Large intestine (tissue), 3 donors: Measurements from ENCODE around the gene GCN1. TPM values are rescaled to one million over a fixed set of nuclear protein-coding genes. Genes with fewer than 3 reads are reported as not detected.
"Not testable (repeated sequence)": the region's sequence is repeated elsewhere in the genome, so short reads cannot be mapped to it uniquely, and the experiment has no call there.

ENCODE experiments used
- DNase-seq, 2 donors: peaks; one replicate each; pipeline versions ENCODE4 v3.0.0 to v3.0.0-alpha.2; 2013
- H3K27ac ChIP-seq: one replicate; pipeline ENCODE4 v1.5.1; 2013; ENCODE audit warnings: low read length
- H3K27me3 ChIP-seq: 2 replicates; pipeline ENCODE4 v1.6.1; 2013; ENCODE audit warnings: low read length; ENCODE audit not compliant: control insufficient read depth, insufficient read depth
- H3K36me3 ChIP-seq: 2 replicates; pipeline ENCODE4 v1.6.1; 2013; ENCODE audit warnings: low read length; ENCODE audit not compliant: control insufficient read depth, insufficient read depth
- H3K4me1 ChIP-seq: one replicate; pipeline ENCODE4 v1.6.1; 2013; ENCODE audit warnings: low read length; ENCODE audit not compliant: control insufficient read depth, insufficient read depth
- H3K4me3 ChIP-seq: one replicate; pipeline ENCODE4 v1.5.1; 2013; ENCODE audit warnings: low read length
- H3K9me3 ChIP-seq: one replicate; pipeline ENCODE4 v1.6.1; 2013; ENCODE audit warnings: mild to moderate bottlenecking, low read depth, low read length, moderate library complexity; ENCODE audit not compliant: control insufficient read depth
- WGBS: methylation state at CpG from one replicate; pipeline ENCODE4 v1.1.5; 2013; ENCODE audit warnings: low lambda C conversion rate; ENCODE audit not compliant: insufficient coverage; 5-methylcytosine and 5-hydroxymethylcytosine counted together
- polyA plus RNA-seq: library from polyadenylated mRNA; unstranded; fragments of 120-200 nt; gene quantifications from one replicate; pipeline ENCODE4 v1.2.1, GENCODE V29; 2013

The GCN1 gene
- polyA plus RNA-seq, 1 donor, result 51.0 TPM

- no peak for DNase-seq
- Histone ChIP-seq H3K4me3 (no peak overlapping the region), H3K9me3 (no peaks in the 10 kb centered on the region), H3K27ac (no peak overlapping the region), H3K27me3 (no peaks in the 10 kb centered on the region), H3K36me3 (peaks cover 74% of the 10 kb centered on the region), H3K4me1 (peaks cover 32% of the 10 kb centered on the region)
- WGBS, result no CpG with 5 or more reads among the region's 13 CpGs
These were observed 27.0 kb upstream of the GCN1 start for GRCh38 chr12:120221576-120221900.

- Histone ChIP-seq H3K36me3 (peaks cover 76% of the 10 kb centered on the region), H3K27me3 (no peaks in the 10 kb centered on the region), H3K4me3 (no peak overlapping the region), H3K27ac (no peak overlapping the region), H3K9me3 (no peaks in the 10 kb centered on the region), H3K4me1 (peaks cover 27% of the 10 kb centered on the region)
- WGBS, result no CpG with 5 or more reads among the region's 10 CpGs
- DNase-seq, result no peak
These were observed 26.5 kb upstream of the GCN1 start for GRCh38 chr12:120220838-120221575.

GRCh38 chr12:120218680-120219606 is 24.4 kb upstream of the GCN1 start:
- Histone ChIP-seq H3K27ac (no peak overlapping the region), H3K27me3 (no peaks in the 10 kb centered on the region), H3K9me3 (no peaks in the 10 kb centered on the region), H3K36me3 (peaks cover 96% of the 10 kb centered on the region), H3K4me1 (peaks cover 6% of the 10 kb centered on the region), H3K4me3 (no peak overlapping the region)
- DNase-seq, result no peak
- WGBS, result no CpG with 5 or more reads among the region's 19 CpGs

GRCh38 chr12:120216742-120217605 is 22.5 kb upstream of the GCN1 start:
- no peaks in the 10 kb centered on the region for H3K27me3 ChIP-seq
- H3K9me3 ChIP-seq, result no peaks in the 10 kb centered on the region
- H3K36me3 ChIP-seq, result peaks cover 98% of the 10 kb centered on the region
- WGBS, result 88% methylated on average over 1 of the region's 32 CpGs
- no peak overlapping the region for H3K27ac ChIP-seq
- no peak for DNase-seq
- no peak overlapping the region for H3K4me3 ChIP-seq
- H3K4me1 ChIP-seq, result no peaks in the 10 kb centered on the region

- H3K27me3 ChIP-seq, result no peaks in the 10 kb centered on the region
- no peaks in the 10 kb centered on the region for H3K4me1 ChIP-seq
- no peak for DNase-seq
- H3K4me3 ChIP-seq, result no peak overlapping the region
- H3K27ac ChIP-seq, result no peak overlapping the region
- H3K36me3 ChIP-seq, result peaks cover 98% of the 10 kb centered on the region
- no peaks in the 10 kb centered on the region for H3K9me3 ChIP-seq
- 96% methylated on average over 3 of the region's 23 CpGs for WGBS
These were observed 21.5 kb upstream of the GCN1 start for GRCh38 chr12:120215766-120216735.

- no peak for DNase-seq
- Histone ChIP-seq H3K9me3 (no peaks in the 10 kb centered on the region), H3K27ac (no peak overlapping the region), H3K27me3 (no peaks in the 10 kb centered on the region), H3K4me3 (no peak overlapping the region), H3K36me3 (peaks cover 98% of the 10 kb centered on the region), H3K4me1 (no peaks in the 10 kb centered on the region)
- WGBS, result no CpG with 5 or more reads among the region's 15 CpGs
These were observed 20.8 kb upstream of the GCN1 start for GRCh38 chr12:120215357-120215735.

- H3K27ac ChIP-seq, result no peak overlapping the region
- no peaks in the 10 kb centered on the region for H3K9me3 ChIP-seq
- no CpG with 5 or more reads among the region's 34 CpGs for WGBS
- DNase-seq, result no peak
- no peak overlapping the region for H3K4me3 ChIP-seq
- no peaks in the 10 kb centered on the region for H3K27me3 ChIP-seq
- H3K4me1 ChIP-seq, result no peaks in the 10 kb centered on the region
- peaks cover 97% of the 10 kb centered on the region for H3K36me3 ChIP-seq
These were observed 20.3 kb upstream of the GCN1 start for GRCh38 chr12:120214626-120215356.

- DNase-seq, result no peak
- no peaks in the 10 kb centered on the region for H3K4me1 ChIP-seq
- no peak overlapping the region for H3K4me3 ChIP-seq
- no CpG with 5 or more reads among the region's 20 CpGs for WGBS
- no peak overlapping the region for H3K27ac ChIP-seq
- no peaks in the 10 kb centered on the region for H3K9me3 ChIP-seq
- peaks cover 87% of the 10 kb centered on the region for H3K36me3 ChIP-seq
- no peaks in the 10 kb centered on the region for H3K27me3 ChIP-seq
These were observed 19.2 kb upstream of the GCN1 start for GRCh38 chr12:120213758-120214157.

GRCh38 chr12:120213182-120213581 is 18.7 kb upstream of the GCN1 start:
- H3K4me1 ChIP-seq, H3K9me3 ChIP-seq, H3K27me3 ChIP-seq, H3K4me3 ChIP-seq, H3K27ac ChIP-seq, DNase-seq: not testable (repeated sequence)
- WGBS, result no CpG with 5 or more reads among the region's 5 CpGs
- H3K36me3 ChIP-seq, result peaks cover 83% of the 10 kb centered on the region
